ENCODE measurements around the gene LYSMD2. TPM values are rescaled to one million over a fixed set of nuclear protein-coding genes. Genes with fewer than 3 reads are reported as not detected.

LYSMD2 gene
- polyA plus RNA-seq, 1 of the 3 experiments (the other 2 are of a cell fraction): 10.3 TPM

DNA sequence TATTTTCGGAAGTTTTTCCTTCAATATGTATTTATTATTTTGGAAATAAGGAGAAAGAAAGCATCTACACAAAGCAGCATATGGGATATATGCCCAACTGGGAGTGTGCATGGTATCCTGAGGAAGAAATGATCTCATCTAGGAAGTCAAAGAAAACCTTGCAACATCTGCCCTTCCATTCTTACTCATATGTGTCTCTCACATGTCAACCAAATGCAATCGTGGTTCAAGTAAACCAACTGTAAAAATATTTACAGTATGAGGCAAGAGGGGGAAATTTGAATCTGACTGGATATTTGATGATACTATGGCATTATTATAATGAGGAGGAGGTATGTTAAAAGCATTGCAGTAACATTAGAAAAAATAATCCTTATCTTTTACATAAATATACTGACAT lies 59.4 kb downstream of the LYSMD2 start:
- no peak overlapping the region for H2AFZ ChIP-seq (ENCODE audit: low read depth)
- H3K36me3 ChIP-seq (replicated peaks in 1 of 2; ENCODE audit: control insufficient read depth in 1 of 2, insufficient read depth in 2 of 2, low read length in 1 of 2): no peaks in the 10 kb centered on the region
- 42% methylated on average over 2 of the region's 2 CpGs for WGBS (ENCODE audit: low lambda C conversion rate)
- H3F3A ChIP-seq (replicated peaks; ENCODE audit: insufficient read depth): no peaks in the 10 kb centered on the region
- no peaks in the 10 kb centered on the region for H3K9me2 ChIP-seq
- POLR2A ChIA-PET: no interaction called here
- peaks cover 0 to 5% of the 10 kb centered on the region in 2 experiments; a peak in 2 of 4 replicates for H3K4me1 ChIP-seq (ENCODE audit: control insufficient read depth in 1 of 2, insufficient read depth in 2 of 2, low read depth in 1 of 2, low read length in 1 of 2)
- no peaks in the 10 kb centered on the region for H3K79me2 ChIP-seq (ENCODE audit: insufficient read depth)
- H3K4me3 ChIP-seq (ENCODE audit: low read depth in 2 of 2, low read length in 1 of 2): no peak overlapping the region
- H4K20me1 ChIP-seq (ENCODE audit: insufficient read depth): no peaks in the 10 kb centered on the region
- no peak for TF ChIP-seq SMC3 (IDR thresholded peaks at IDR 0.05; ENCODE audit: low read depth, low read length)
- TF ChIP-seq EP300 (IDR thresholded peaks at IDR 0.05; ENCODE audit: borderline replicate concordance in 1 of 2, low read depth in 1 of 2, low read length in 1 of 2): no peak
- TF ChIP-seq, protein P1, sequence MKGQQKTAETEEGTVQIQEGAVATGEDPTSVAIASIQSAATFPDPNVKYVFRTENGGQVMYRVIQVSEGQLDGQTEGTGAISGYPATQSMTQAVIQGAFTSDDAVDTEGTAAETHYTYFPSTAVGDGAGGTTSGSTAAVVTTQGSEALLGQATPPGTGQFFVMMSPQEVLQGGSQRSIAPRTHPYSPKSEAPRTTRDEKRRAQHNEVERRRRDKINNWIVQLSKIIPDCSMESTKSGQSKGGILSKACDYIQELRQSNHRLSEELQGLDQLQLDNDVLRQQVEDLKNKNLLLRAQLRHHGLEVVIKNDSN (IDR thresholded peaks at IDR 0.05; ENCODE audit: borderline replicate concordance, low read depth): no peak
- TF ChIP-seq NFIC (IDR thresholded peaks at IDR 0.05; ENCODE audit: borderline replicate concordance): no peak
- TF ChIP-seq RXRA (IDR thresholded peaks at IDR 0.05; ENCODE audit: borderline replicate concordance, low read depth): no peak
- TF ChIP-seq CTCF (IDR thresholded peaks at IDR 0.05): no peak
- TF ChIP-seq ELF1 (IDR thresholded peaks at IDR 0.05): no peak
- no peak for TF ChIP-seq YY1 (IDR thresholded peaks at IDR 0.05; ENCODE audit: low read depth)
- no peak for TF ChIP-seq FOSL2 (IDR thresholded peaks at IDR 0.05; ENCODE audit: borderline replicate concordance, low read depth)
- H3K4me2 ChIP-seq: no peak overlapping the region
- CTCF ChIA-PET: no interaction called here
- H3K27ac ChIP-seq (ENCODE audit: low read depth in 2 of 2, low read length in 1 of 2): no peak overlapping the region
- H3K9me3 ChIP-seq: no peaks in the 10 kb centered on the region
- DNase-seq: no peak
- H3K9ac ChIP-seq: no peak overlapping the region
- H3K27me3 ChIP-seq (ENCODE audit: insufficient read depth): no peaks in the 10 kb centered on the region

- H3K27ac ChIP-seq (ENCODE audit: low read depth in 2 of 2, low read length in 1 of 2): no peak overlapping the region
- no peaks in the 10 kb centered on the region for H3F3A ChIP-seq (replicated peaks; ENCODE audit: insufficient read depth)
- H4K20me1 ChIP-seq (ENCODE audit: insufficient read depth): no peaks in the 10 kb centered on the region
- CTCF ChIA-PET: no interaction called here
- WGBS (ENCODE audit: low lambda C conversion rate): 51% methylated on average over 2 of the region's 2 CpGs
- POLR2A ChIA-PET: no interaction called here
- no peak overlapping the region for H3K4me3 ChIP-seq (ENCODE audit: low read depth in 2 of 2, low read length in 1 of 2)
- H3K79me2 ChIP-seq (ENCODE audit: insufficient read depth): no peaks in the 10 kb centered on the region
- no peaks in the 10 kb centered on the region for H3K9me2 ChIP-seq
- H3K27me3 ChIP-seq (ENCODE audit: insufficient read depth): no peaks in the 10 kb centered on the region
- DNase-seq: no peak
- H3K4me1 ChIP-seq (ENCODE audit: control insufficient read depth in 1 of 2, insufficient read depth in 2 of 2, low read depth in 1 of 2, low read length in 1 of 2): peaks cover 0 to 2% of the 10 kb centered on the region in 2 experiments; a peak in 2 of 4 replicates
- no peak overlapping the region for H3K4me2 ChIP-seq
- H2AFZ ChIP-seq (ENCODE audit: low read depth): no peak overlapping the region
- H3K36me3 ChIP-seq (replicated peaks in 1 of 2; ENCODE audit: control insufficient read depth in 1 of 2, insufficient read depth in 2 of 2, low read length in 1 of 2): no peaks in the 10 kb centered on the region
- no peaks in the 10 kb centered on the region for H3K9me3 ChIP-seq
- H3K9ac ChIP-seq: no peak overlapping the region
- no peak for TF ChIP-seq PBX3 (IDR thresholded peaks at IDR 0.05)
- TF ChIP-seq MAX (IDR thresholded peaks at IDR 0.05; ENCODE audit: low read depth): no peak
- TF ChIP-seq, protein P2, sequence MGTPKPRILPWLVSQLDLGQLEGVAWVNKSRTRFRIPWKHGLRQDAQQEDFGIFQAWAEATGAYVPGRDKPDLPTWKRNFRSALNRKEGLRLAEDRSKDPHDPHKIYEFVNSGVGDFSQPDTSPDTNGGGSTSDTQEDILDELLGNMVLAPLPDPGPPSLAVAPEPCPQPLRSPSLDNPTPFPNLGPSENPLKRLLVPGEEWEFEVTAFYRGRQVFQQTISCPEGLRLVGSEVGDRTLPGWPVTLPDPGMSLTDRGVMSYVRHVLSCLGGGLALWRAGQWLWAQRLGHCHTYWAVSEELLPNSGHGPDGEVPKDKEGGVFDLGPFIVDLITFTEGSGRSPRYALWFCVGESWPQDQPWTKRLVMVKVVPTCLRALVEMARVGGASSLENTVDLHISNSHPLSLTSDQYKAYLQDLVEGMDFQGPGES (IDR thresholded peaks at IDR 0.05; ENCODE audit: low read depth, low read length): no peak
- no peak for TF ChIP-seq RXRA (IDR thresholded peaks at IDR 0.05; ENCODE audit: borderline replicate concordance, low read depth)
- TF ChIP-seq NFIC (IDR thresholded peaks at IDR 0.05; ENCODE audit: borderline replicate concordance): no peak
- TF ChIP-seq EP300 (IDR thresholded peaks at IDR 0.05; ENCODE audit: borderline replicate concordance in 1 of 2, low read depth in 1 of 2, low read length in 1 of 2): no peak
- TF ChIP-seq FOXM1 (IDR thresholded peaks at IDR 0.05; ENCODE audit: low read depth): no peak
Measured at GRCh38 chr15:51677452-51677851, 60.0 kb downstream of the LYSMD2 start.
